Vagina (tissue), 2 donors: ENCODE data around the gene OSBPL6. TPM values are rescaled to one million over a fixed set of nuclear protein-coding genes. Genes with fewer than 3 reads are reported as not detected.

Experiments
- DNase-seq, 2 donors: peaks; one replicate each; pipeline ENCODE4 v3.0.0-alpha.2; 2017; ENCODE audit errors: extremely low spot score in 2 of 2
- H3K27ac ChIP-seq: fragments of 200-600 bp; sonication (generic); one replicate; pipeline ENCODE4 v1.5.1; 2019
- H3K27me3 ChIP-seq: fragments of 200-600 bp; sonication (generic); one replicate; pipeline ENCODE4 v1.5.1; 2019
- H3K36me3 ChIP-seq, 2 donors: fragments of 200-600 bp; sonication (generic); one replicate each; pipeline ENCODE4 v1.5.1; 2017 to 2019
- H3K4me1 ChIP-seq: fragments of 200-600 bp; sonication (generic); one replicate; pipeline ENCODE4 v1.5.1; 2019
- H3K4me3 ChIP-seq, 2 donors: fragments of 200-600 bp; sonication (generic); 1 replicate in 1 of 2; 2 replicates in 1 of 2; pipeline ENCODE4 v1.5.1; 2016 to 2019
- H3K9me3 ChIP-seq: fragments of 200-600 bp; sonication (generic); one replicate; pipeline ENCODE4 v1.5.1; 2019
- POLR2A ChIP-seq, 2 donors: fragments of 450-650 bp; IDR thresholded peaks; one replicate each; pipeline ENCODE4 v1.6.1; 2017; ENCODE audit warnings: antibody characterized with exemption in 2 of 2, mild to moderate bottlenecking in 2 of 2, moderate library complexity in 2 of 2
- POLR2AphosphoS5 ChIP-seq, 2 donors: sonication (generic); formaldehyde crosslinking; IDR thresholded peaks; one replicate each; pipeline ENCODE4 v1.9.0; 2017; ENCODE audit warnings: antibody characterized with exemption in 2 of 2, mild to moderate bottlenecking in 2 of 2, low read depth in 1 of 2; ENCODE audit not compliant: insufficient read depth in 1 of 2
- intact Hi-C: fragments of 100-400 bp; cut with DNase I; formaldehyde crosslinking; loops from one replicate; pipeline ENCODE4 v1.15.1; 2023
- total RNA-seq: library from RNA; depleted of rRNA; stranded (reverse); fragments of >200 nt; gene quantifications from one replicate; pipeline ENCODE4 v1.2.3, GENCODE V29; 2016
- TF ChIP-seq, protein P1 (sequence below), 3 experiments: fragments of 450-650 bp in 2 of 3; fragments of 200-600 bp in 1 of 3; sonication (generic) in 1 of 3; IDR thresholded peaks; one replicate each; pipeline ENCODE4 v1.5.1; 2017 to 2019; ENCODE audit warnings: antibody characterized with exemption in 3 of 3, mild to moderate bottlenecking in 2 of 3, moderate library complexity in 2 of 3

OSBPL6 gene
- total RNA-seq, 1 donor from 2014 or later: 2.7 TPM

DNA sequence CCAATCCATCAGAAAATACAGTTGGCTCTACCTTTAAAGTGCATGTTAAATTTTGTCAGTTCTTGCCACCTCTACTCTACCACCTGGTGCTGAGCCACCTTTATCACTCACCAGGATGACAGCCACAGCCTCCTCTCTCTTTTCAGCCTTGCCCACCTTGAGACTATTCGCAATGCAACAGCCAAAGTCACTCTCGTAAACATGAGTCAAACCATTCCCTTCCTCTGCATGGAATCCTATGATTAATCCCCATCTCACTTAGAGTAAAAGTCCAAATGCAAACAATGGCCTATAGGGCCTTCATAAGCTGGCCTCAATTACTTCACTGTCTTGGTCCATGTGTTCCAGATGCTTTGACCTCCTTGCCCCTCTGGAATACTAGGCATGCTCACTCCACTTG, 5.8 kb upstream of the OSBPL6 start:
- no peak for TF ChIP-seq POLR2AphosphoS5 (IDR thresholded peaks at IDR 0.05; ENCODE audit: insufficient read depth in 1 of 2, low read depth in 1 of 2)
- intact Hi-C loops: no loop called here
- H3K27me3 ChIP-seq: no peaks in the 10 kb centered on the region
- DNase-seq: no peak
- H3K4me1 ChIP-seq: peaks cover 3% of the 10 kb centered on the region
- H3K9me3 ChIP-seq: no peaks in the 10 kb centered on the region
- no peaks in the 10 kb centered on the region for H3K36me3 ChIP-seq
- no peak overlapping the region for H3K27ac ChIP-seq
- H3K4me3 ChIP-seq: no peak overlapping the region

DNA sequence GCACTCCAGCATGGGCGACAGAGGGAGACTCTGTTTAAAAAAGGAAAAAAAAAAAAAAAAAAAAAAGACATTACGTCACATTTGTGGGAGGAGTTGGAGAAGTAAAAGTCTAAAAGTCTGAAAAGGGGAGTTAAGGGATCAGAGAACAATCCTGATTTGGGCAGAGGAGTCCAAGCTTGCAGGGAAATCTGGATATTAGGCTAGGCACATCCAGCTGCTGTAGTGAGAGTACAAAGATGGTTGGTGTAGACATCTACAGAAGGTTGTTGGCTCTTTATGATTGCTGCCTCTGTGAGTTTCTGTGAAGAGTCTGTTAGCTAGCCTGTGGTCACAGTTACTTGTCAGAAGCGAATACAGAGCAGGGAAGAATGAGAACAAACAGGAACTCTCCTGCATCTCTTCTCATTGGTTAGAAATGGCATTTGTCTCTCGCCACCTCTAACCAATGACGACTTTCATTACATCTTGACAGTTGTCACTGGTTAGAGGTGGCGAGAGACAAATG, 3.3 kb upstream of the OSBPL6 start:
- Histone ChIP-seq H3K4me1 (peaks cover 13% of the 10 kb centered on the region), H3K36me3 (no peaks in the 10 kb centered on the region), H3K27me3 (no peaks in the 10 kb centered on the region), H3K9me3 (no peaks in the 10 kb centered on the region), H3K27ac (no peak overlapping the region), H3K4me3 (no peak overlapping the region)
- intact Hi-C loops: no loop called here
- DNase-seq: no peak
- no peak for TF ChIP-seq POLR2A (IDR thresholded peaks at IDR 0.05)
- no peak for TF ChIP-seq POLR2AphosphoS5 (IDR thresholded peaks at IDR 0.05; ENCODE audit: insufficient read depth in 1 of 2, low read depth in 1 of 2)
- TF ChIP-seq, protein P1, sequence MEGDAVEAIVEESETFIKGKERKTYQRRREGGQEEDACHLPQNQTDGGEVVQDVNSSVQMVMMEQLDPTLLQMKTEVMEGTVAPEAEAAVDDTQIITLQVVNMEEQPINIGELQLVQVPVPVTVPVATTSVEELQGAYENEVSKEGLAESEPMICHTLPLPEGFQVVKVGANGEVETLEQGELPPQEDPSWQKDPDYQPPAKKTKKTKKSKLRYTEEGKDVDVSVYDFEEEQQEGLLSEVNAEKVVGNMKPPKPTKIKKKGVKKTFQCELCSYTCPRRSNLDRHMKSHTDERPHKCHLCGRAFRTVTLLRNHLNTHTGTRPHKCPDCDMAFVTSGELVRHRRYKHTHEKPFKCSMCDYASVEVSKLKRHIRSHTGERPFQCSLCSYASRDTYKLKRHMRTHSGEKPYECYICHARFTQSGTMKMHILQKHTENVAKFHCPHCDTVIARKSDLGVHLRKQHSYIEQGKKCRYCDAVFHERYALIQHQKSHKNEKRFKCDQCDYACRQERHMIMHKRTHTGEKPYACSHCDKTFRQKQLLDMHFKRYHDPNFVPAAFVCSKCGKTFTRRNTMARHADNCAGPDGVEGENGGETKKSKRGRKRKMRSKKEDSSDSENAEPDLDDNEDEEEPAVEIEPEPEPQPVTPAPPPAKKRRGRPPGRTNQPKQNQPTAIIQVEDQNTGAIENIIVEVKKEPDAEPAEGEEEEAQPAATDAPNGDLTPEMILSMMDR (IDR thresholded peaks at IDR 0.05): no peak

DNA sequence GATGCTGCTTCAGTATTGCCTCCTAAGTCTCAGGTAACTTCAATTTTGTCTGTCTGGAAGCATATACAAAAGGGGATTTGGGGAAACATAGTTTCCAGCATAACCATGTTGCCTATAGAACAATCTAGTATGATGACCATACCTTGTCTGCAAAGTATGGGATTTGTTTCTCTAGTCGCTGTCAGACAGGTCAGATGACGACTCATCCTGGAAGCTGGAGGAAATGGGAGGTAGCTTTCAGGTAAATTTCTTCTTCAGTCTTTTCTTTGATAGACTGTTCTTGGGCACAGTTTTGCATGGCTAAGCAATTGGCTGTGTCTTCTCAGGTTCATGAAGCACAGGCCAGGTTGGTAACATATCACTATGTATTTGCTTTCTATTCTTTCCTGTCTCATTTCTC, 2.8 kb upstream of the OSBPL6 start:
- Histone ChIP-seq H3K4me3 (no peak overlapping the region), H3K4me1 (peaks cover 13% of the 10 kb centered on the region), H3K9me3 (no peaks in the 10 kb centered on the region), H3K27me3 (no peaks in the 10 kb centered on the region), H3K36me3 (no peaks in the 10 kb centered on the region), H3K27ac (no peak overlapping the region)
- no peak for DNase-seq
- TF ChIP-seq POLR2A (IDR thresholded peaks at IDR 0.05) (no peak), POLR2AphosphoS5 (IDR thresholded peaks at IDR 0.05; ENCODE audit: insufficient read depth in 1 of 2, low read depth in 1 of 2) (no peak)
- TF ChIP-seq, protein P1 (IDR thresholded peaks at IDR 0.05): no peak
- intact Hi-C loops: no loop called here

DNA sequence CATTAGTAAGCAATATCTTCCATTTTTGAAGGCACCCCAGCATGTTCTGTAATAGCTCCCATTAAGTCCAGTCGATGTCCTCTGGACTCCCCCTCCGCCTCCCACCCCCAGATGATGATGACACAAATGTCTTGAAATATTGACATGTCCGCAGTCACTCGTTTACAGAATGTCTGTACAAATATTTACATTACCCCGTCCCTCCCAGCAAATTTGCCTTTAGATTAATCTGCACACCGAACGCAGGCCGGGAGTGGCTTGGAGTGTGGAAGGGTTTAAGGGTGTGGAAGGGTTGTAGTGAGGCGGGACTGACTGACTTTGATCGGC, 853 bp upstream of the OSBPL6 start:
- Histone ChIP-seq H3K27me3 (no peaks in the 10 kb centered on the region), H3K27ac (peak overlapping the region; percentile 81), H3K9me3 (no peaks in the 10 kb centered on the region), H3K4me3 (peak overlapping the region; percentile 73 to 84), H3K36me3 (no peaks in the 10 kb centered on the region), H3K4me1 (peaks cover 13% of the 10 kb centered on the region)
- intact Hi-C loops: no loop called here
- no peak for DNase-seq
- TF ChIP-seq, protein P1 (IDR thresholded peaks at IDR 0.05): no peak
- no peak for TF ChIP-seq POLR2A (IDR thresholded peaks at IDR 0.05)
- TF ChIP-seq POLR2AphosphoS5 (IDR thresholded peaks at IDR 0.05; ENCODE audit: insufficient read depth in 1 of 2, low read depth in 1 of 2): no peak

DNA sequence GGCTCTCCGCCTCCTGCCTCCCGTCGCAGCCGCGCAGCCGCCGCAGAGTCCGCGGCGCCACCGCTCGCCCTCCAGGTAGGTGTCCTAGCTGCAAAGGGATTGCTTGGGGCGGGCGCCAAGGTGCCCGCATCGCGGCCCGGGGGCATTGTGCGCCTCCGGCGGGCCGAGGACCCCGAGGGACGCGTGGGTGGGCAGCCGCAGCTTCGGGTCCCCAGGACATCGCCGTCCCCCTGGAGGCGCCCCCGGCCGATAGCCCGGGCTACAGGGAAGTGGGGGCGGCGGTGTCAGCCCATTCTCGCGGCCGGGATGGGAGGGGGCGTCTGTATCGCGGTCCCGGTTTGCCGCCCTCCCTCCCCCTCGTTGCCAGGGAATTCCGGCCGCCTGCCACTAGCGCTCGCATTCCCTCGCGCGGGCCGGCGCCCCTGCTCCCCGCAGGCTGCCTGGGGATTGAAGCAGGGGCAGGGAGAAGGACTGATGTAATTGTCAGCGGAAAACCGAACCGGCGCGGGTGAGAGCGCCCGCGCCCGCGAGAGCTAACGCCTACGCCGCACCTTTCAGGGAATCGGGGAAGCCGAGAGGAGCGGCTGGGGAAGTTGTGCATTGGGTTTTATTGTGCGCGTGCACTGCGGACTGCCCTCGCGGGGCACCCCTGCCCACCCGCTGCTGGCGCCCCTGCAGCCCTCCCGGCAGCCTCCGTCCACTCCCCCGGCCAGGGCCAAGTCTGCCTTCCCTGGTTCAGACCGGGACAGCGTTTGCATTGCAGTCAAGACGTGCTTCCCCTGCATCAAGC, 483 bp downstream of the OSBPL6 start:
- H3K27ac ChIP-seq: peak overlapping the region; percentile 81
- no peaks in the 10 kb centered on the region for H3K9me3 ChIP-seq
- TF ChIP-seq, protein P1 (IDR thresholded peaks at IDR 0.05): peak in 1 of 3 experiments; percentile 7
- TF ChIP-seq POLR2AphosphoS5 (IDR thresholded peaks at IDR 0.05; ENCODE audit: insufficient read depth in 1 of 2, low read depth in 1 of 2) (no peak), POLR2A (IDR thresholded peaks at IDR 0.05) (no peak)
- DNase-seq: no peak
- no peaks in the 10 kb centered on the region for H3K27me3 ChIP-seq
- H3K4me1 ChIP-seq: peaks cover 13% of the 10 kb centered on the region
- no peaks in the 10 kb centered on the region for H3K36me3 ChIP-seq
- H3K4me3 ChIP-seq: peak overlapping the region; percentile 73 to 84
- intact Hi-C loops: no loop called here
